ENCODE data around the gene GPS1. TPM values are rescaled to one million over a fixed set of nuclear protein-coding genes. Genes with fewer than 3 reads are reported as not detected.
A peak's percentile ranks its signal among the peaks of the same experiment; 100 is the strongest.

GPS1 gene
- 104 to 113 TPM (median 105 TPM) in 3 replicates for total RNA-seq

DNA sequence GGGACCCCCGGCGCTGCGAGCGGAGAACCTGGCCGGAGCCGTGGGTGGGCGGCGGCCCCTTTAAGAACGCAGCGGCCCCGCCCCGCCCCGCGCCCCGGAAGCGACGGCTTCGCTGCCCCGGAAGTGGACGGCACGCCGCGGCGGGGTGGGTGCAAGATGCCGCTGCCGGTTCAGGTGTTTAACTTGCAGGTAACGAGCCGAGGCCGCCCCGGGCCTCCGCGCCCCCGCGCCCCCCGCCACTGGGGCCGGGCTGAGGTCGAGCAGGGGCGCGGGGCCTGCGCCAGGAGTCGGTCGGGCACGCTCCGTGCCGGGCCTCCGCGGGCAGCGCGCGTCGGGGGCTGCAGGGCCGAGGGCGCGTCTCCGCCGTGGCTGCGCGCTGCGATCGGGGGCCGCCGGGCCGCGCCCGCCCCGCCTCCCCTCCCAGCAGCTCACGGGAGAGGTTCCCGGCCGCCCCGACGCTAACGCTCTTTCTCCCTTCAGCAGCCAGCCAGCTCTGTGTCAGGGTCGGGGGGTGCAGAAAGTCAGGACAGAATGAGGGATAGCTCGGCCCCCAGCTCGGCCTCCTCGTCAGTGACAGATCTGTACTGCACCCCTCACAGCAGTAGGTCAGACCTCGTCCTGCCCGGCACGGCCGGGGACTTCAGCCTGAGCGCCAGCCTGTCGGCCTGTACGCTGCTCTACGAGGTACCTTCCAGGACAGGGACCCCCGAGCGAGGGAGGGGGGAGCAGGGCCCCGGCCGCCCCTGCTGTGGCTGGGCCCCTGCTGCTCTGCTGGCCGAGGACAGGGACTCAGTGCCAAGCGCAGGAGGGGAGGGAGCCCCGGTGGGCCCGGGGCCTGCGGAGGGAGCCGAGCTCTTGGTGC lies at the start of gene GPS1, which contains the start of gene RFNG:
TSS of gene GPS1 (plus strand) at position 123 of the 862 bp plus-strand sequence. CDS start at position 157, 34 bp downstream.
TSS of gene RFNG (minus strand) at position 36 of the 862 bp plus-strand sequence. CDS start 45 bp downstream, outside the sequence.
- no peaks in the 10 kb centered on the region for H3K27me3 Mint-ChIP-seq (ENCODE audit: low read depth)
- peak within 1 kb of the TSS; percentile 89 for H3K4me3 Mint-ChIP-seq
- TF ChIP-seq, protein P1, sequence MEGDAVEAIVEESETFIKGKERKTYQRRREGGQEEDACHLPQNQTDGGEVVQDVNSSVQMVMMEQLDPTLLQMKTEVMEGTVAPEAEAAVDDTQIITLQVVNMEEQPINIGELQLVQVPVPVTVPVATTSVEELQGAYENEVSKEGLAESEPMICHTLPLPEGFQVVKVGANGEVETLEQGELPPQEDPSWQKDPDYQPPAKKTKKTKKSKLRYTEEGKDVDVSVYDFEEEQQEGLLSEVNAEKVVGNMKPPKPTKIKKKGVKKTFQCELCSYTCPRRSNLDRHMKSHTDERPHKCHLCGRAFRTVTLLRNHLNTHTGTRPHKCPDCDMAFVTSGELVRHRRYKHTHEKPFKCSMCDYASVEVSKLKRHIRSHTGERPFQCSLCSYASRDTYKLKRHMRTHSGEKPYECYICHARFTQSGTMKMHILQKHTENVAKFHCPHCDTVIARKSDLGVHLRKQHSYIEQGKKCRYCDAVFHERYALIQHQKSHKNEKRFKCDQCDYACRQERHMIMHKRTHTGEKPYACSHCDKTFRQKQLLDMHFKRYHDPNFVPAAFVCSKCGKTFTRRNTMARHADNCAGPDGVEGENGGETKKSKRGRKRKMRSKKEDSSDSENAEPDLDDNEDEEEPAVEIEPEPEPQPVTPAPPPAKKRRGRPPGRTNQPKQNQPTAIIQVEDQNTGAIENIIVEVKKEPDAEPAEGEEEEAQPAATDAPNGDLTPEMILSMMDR (IDR thresholded peaks at IDR 0.05; ENCODE audit: unreplicated experiment) = no peak
- H3K36me3 Mint-ChIP-seq = peaks cover 7% of the 10 kb centered on the region
- peak; percentile 70 to 81 for DNase-seq (ENCODE audit: low spot score in 2 of 2, unreplicated experiment in 2 of 2)
- H3K27ac Mint-ChIP-seq = peak within 1 kb of the TSS; percentile 78
- no peaks in the 10 kb centered on the region for H3K9me3 Mint-ChIP-seq
- H3K4me1 Mint-ChIP-seq = peaks cover 13% of the 10 kb centered on the region

DNA sequence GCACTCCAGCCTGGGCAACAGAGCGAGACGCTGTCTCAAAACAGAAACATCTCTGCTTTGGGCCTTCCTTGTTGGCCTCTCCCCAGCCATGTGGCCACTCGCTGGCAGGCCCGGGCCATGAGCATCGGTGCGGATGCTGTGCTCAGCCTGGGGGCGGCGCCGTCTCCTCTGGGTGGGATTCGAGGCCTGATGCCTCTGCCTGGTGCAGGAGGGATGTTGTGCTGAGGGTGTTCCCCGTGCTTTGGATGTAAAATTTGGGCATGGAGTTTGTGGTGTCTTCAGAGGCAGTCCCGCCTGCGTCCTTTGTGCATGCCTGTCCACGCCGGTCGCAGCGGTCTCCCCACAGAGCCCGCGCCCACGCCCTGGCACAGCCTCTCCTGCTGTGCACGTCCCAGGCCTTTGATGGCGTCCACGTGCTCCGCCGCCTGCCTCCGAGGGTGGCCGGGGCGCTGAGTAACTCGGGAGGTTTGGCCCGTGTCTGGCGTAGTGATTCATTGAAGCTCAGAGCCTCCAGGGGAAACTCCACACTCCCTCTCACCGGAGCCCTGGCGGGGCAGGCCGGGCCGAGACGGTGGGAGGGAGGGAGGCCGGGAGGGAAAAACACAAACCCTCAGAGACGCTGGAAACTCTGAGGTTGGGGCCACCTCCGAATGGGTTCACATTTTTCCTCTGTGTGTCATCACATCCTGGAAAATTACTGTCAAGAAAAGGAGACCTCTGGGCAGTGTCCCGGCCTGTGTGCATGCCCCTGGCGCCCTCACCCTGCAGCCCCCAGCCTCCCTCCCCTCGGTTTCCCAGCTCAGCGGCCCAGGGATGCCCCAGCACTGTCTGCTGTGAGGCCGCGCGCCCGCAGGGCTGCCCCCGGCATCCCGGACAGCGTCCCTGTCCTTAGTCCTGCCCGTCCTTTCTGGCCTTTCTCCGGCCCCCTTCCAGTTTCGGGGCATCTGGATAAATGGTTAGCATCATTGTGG lies 48.0 kb upstream of the GPS1 start:
- Mint-ChIP-seq H3K4me3 (no peak overlapping the region), H3K36me3 (no peaks in the 10 kb centered on the region), H3K4me1 (peaks cover 23% of the 10 kb centered on the region), H3K9me3 (no peaks in the 10 kb centered on the region), H3K27me3 (ENCODE audit: low read depth) (no peaks in the 10 kb centered on the region), H3K27ac (no peak overlapping the region)
- TF ChIP-seq, protein P1 (IDR thresholded peaks at IDR 0.05; ENCODE audit: unreplicated experiment) = no peak
- DNase-seq (ENCODE audit: low spot score in 2 of 2, unreplicated experiment in 2 of 2) = peak; percentile 56 to 77

DNA sequence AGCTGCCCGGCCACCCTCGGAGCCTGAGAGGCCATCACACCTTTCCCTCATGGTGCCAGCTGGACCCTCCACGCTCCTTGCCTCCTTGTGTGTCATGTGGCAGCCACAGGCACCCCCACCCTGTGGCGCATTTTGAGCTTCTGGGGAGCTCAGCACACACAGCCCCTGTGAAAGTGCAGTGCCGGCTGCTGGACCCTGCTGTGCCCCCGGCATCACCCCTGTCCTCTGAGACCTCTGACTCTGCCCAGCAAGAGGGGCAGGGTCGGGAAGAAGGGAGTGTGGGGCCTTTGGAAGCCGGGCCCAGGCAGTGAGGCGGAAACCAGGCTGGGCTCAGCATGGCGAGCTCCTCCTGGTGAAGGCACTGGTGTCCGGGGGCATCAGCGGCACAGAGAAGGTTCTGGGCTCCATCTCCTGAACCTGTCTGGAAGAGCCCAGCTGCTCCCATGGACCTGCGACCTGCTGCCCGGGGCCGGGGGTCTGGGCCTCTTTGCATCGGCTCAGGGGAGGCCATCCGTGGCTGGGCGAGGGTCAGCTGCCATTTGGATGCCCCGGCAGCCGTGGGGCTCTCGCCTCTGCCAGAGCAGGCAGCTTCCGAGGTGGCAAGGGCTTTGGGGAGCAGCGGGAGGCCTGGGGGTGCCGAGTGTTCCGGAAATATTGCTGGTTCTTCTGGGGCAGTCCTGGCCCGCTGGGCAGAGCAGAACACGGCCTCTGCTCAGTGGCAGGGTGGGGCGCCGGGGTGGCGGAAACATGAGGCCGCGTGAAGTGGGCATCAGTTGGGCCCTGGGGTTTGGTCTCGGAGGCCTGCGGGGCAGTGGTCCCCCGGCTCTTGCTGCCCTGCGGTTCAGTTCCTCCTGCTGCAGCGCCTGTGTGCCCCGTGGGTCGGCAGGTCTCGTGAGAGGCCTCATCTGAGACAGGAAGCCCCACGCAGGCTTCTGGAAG lies 46.9 kb upstream of the GPS1 start:
- Mint-ChIP-seq H3K4me1 (peaks cover 23% of the 10 kb centered on the region), H3K27me3 (ENCODE audit: low read depth) (no peaks in the 10 kb centered on the region), H3K36me3 (no peaks in the 10 kb centered on the region), H3K27ac (no peak overlapping the region), H3K9me3 (no peaks in the 10 kb centered on the region), H3K4me3 (no peak overlapping the region)
- TF ChIP-seq, protein P1 (IDR thresholded peaks at IDR 0.05; ENCODE audit: unreplicated experiment) = no peak
- no peak for DNase-seq (ENCODE audit: low spot score in 2 of 2, unreplicated experiment in 2 of 2)

DNA sequence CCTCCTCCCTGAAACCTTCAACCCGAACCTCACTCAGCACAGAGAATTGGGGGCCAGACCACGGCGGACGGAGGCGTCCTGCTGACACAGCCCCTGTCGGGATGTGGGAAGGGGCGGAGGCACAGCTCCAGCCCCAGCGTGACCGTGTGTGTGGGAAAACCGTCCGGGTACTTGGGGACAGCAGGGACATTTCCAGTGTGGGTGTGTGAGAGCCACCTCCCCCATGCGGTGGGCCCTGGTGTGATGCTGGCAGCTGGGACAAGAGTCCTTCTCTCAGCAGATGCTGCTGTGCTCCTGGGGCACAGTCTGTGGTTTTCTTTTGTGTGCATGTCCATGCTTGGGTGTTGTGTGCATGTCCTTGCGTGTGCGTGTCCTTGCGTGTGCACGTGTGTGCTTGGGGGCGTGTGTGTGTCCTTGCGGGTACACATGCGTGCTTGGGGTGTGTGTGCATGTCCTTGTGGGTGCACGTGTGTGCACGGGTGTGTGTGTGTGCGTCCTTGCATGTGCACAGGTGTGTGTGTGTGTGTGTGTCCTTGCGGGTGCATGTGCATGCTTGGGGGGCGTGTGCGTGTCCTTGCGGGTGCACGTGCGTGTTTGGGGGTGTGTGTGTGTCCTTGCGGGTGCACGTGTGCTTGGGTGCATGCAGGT lies 45.9 kb upstream of the GPS1 start:
- H3K4me1 Mint-ChIP-seq = peaks cover 20% of the 10 kb centered on the region
- DNase-seq (ENCODE audit: low spot score in 2 of 2, unreplicated experiment in 2 of 2) = no peak
- no peak overlapping the region for H3K27ac Mint-ChIP-seq
- no peaks in the 10 kb centered on the region for H3K36me3 Mint-ChIP-seq
- no peaks in the 10 kb centered on the region for H3K27me3 Mint-ChIP-seq (ENCODE audit: low read depth)
- no peak overlapping the region for H3K4me3 Mint-ChIP-seq
- H3K9me3 Mint-ChIP-seq = no peaks in the 10 kb centered on the region
- TF ChIP-seq, protein P1 (IDR thresholded peaks at IDR 0.05; ENCODE audit: unreplicated experiment) = no peak
